Heart right ventricle (tissue), 16 donors: Measurements from ENCODE around the gene ZNF718. TPM values are rescaled to one million over a fixed set of nuclear protein-coding genes. Genes with fewer than 3 reads are reported as not detected.
"Not testable (repeated sequence)": the region's sequence is repeated elsewhere in the genome, so short reads cannot be mapped to it uniquely, and the experiment has no call there.

ENCODE experiments used
- ATAC-seq, 8 donors: fragments of 200-7000 bp; cut with Tn5 transposase; one replicate each; pipeline ENCODE4 v1.9.1; 2020; ENCODE audit warnings: mild to moderate bottlenecking in 8 of 8, moderate library complexity in 8 of 8, moderate number of reproducible peaks in 1 of 8
- DNase-seq, 2 donors: peaks; one replicate each; pipeline ENCODE4 v3.0.0-alpha.2; 2020
- H3K27ac ChIP-seq, 10 donors: fragments of 200-600 bp; sonication (generic) in 2 of 10; one replicate each; pipeline versions ENCODE4 v1.5.0 to v1.8.0; 2020 to 2022; ENCODE audit warnings: mild to moderate bottlenecking in 3 of 10
- H3K27me3 ChIP-seq, 7 donors: fragments of 200-600 bp; one replicate each; pipeline ENCODE4 v1.8.0; 2021 to 2022; ENCODE audit warnings: mild to moderate bottlenecking in 2 of 7
- H3K36me3 ChIP-seq, 9 donors: fragments of 200-600 bp; sonication (generic) in 1 of 9; one replicate each; pipeline versions ENCODE4 v1.5.0 to v1.8.0; 2020 to 2022; ENCODE audit warnings: mild to moderate bottlenecking in 2 of 9
- H3K4me1 ChIP-seq, 9 donors: fragments of 200-600 bp; sonication (generic) in 1 of 9; one replicate each; pipeline versions ENCODE4 v1.5.0 to v1.8.0; 2020 to 2022; ENCODE audit warnings: mild to moderate bottlenecking in 4 of 9
- H3K4me3 ChIP-seq, 10 donors: fragments of 200-600 bp; sonication (generic) in 2 of 10; one replicate each; pipeline versions ENCODE4 v1.5.0 to v1.8.0; 2020 to 2022; ENCODE audit warnings: mild to moderate bottlenecking in 7 of 10, moderate library complexity in 2 of 10
- H3K9me3 ChIP-seq, 11 donors: fragments of 200-600 bp in 10 of 11; sonication (generic) in 2 of 11; one replicate each; pipeline versions ENCODE4 v1.5.0 to v1.8.0; 2013 to 2022; ENCODE audit warnings: mild to moderate bottlenecking in 2 of 11, control low read depth in 1 of 11, moderate library complexity in 1 of 11
- WGBS, 2 donors: extraction: QIAGEN DNeasy Blood & Tissue Kit; methylation state at CpG; one replicate each; pipeline ENCODE4 v1.1.7; 2013; ENCODE audit warnings: inconsistent platforms in 1 of 2; 5-methylcytosine and 5-hydroxymethylcytosine counted together
- intact Hi-C, 10 donors: fragments of 100-400 bp; cut with DNase I; formaldehyde crosslinking; loops; one replicate each; pipeline versions ENCODE4 v1.11.1 to v1.14.2; 2022
- polyA plus RNA-seq, 2 donors: library from polyadenylated mRNA; stranded (reverse); fragments of 200-250 nt; gene quantifications; one replicate each; pipeline ENCODE4 v1.2.3, GENCODE V29; 2013
- total RNA-seq, 10 donors: library from RNA; stranded (reverse); fragmentation: NEBNext Ultra II Directional in 3 of 10; extraction: Animal tissue kit (Norgen Biotek cat#: 25700) in 3 of 10; gene quantifications; one replicate each; pipeline versions ENCODE4 v1.2.1 to v1.2.4, GENCODE V29; 2021 to 2023
- TF ChIP-seq, protein P1 (sequence below), 9 donors: fragments of 200-600 bp; sonication (generic) in 2 of 9; IDR thresholded peaks; one replicate each; pipeline versions ENCODE4 v1.5.0 to v1.8.0; 2021 to 2022; ENCODE audit warnings: antibody characterized with exemption in 9 of 9, mild to moderate bottlenecking in 5 of 9, moderate library complexity in 1 of 9
- donor health status: Arrhythmogenic right ventricular cardiomyopathy.
- donor health status: ischemic (EF 13 %, LVEDD 7.1; RV severe dilation, severe dysfunction).
- donor health status: healthy with polysubstance abuse.
- donor health status: DM: no; HTN: yes; CAD: no.
- donor health status: DM: no; HTN: no; CAD: no.
- donor health status: ischemic (EF 25% LVEDD 6.9; RV normal size, moderate dysfunction).
- donor health status: ischemic (EF 25% LVEDD 5.7; RV mildly dilated, moderate dysfunction).
- donor health status: healthy.
- donor health status: DM: yes; HTN: yes; CAD: no.
- donor health status: Ischemic cardiomyopathy.
- donor health status: ischemic (EF 35%, LVEDD 5.7; RV mildly dilated, moderate dysfunction).
- donor health status: nonischemic (EF 11% LVEDD 7.7; RV severe dilation, severe dysfunction).
- donor health status: DM: yes; HTN: yes; CAD: no.
- donor health status: PGD.
- donor health status: ischemic (EF 29% LVEDD 5.4; RV normal size, mild dysfunction).
- donor health status: nonischemic (EF 23%, LVEDD 6.1; RV moderate dilation, normal function).

ZNF718 gene
- total and polyA plus RNA-seq, 12 donors: 1.1 to 4.7 (median 2.9) TPM

DNA sequence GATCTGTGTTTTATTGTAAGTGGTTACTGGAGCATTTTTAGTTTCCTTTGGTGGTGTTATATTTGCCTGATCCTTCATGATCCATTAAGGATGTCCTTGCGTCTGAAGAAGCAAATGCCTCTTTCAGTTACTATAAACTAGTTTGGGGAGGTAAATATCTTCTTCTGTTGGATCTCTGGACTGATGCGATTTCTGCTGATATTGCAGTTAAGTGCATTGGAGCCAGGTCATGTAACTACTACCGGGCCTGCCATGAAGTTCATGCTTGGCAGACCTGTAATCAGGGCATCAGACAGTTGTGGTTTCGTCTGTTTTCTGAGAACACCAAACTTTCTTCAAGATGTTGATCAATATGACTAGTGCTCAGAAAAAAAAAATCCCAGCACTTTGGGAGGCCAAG, 22.9 kb downstream of the ZNF718 start:
- TF ChIP-seq, protein P1, sequence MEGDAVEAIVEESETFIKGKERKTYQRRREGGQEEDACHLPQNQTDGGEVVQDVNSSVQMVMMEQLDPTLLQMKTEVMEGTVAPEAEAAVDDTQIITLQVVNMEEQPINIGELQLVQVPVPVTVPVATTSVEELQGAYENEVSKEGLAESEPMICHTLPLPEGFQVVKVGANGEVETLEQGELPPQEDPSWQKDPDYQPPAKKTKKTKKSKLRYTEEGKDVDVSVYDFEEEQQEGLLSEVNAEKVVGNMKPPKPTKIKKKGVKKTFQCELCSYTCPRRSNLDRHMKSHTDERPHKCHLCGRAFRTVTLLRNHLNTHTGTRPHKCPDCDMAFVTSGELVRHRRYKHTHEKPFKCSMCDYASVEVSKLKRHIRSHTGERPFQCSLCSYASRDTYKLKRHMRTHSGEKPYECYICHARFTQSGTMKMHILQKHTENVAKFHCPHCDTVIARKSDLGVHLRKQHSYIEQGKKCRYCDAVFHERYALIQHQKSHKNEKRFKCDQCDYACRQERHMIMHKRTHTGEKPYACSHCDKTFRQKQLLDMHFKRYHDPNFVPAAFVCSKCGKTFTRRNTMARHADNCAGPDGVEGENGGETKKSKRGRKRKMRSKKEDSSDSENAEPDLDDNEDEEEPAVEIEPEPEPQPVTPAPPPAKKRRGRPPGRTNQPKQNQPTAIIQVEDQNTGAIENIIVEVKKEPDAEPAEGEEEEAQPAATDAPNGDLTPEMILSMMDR (IDR thresholded peaks at IDR 0.05): no peak
- peaks cover 0 to 97% (median 91%) of the 10 kb centered on the region in 11 donors for H3K9me3 ChIP-seq
- H3K27me3 ChIP-seq: no peaks in the 10 kb centered on the region
- WGBS, 2 donors: 98 to 99% methylated on average over 4 of the region's 4 CpGs
- no peak overlapping the region for H3K27ac ChIP-seq
- DNase-seq (no peak), ATAC-seq (no peak)
- no peaks in the 10 kb centered on the region for H3K4me1 ChIP-seq
- H3K4me3 ChIP-seq: no peak overlapping the region
- H3K36me3 ChIP-seq: peaks cover 0 to 95% (median 35%) of the 10 kb centered on the region in 9 donors
- intact Hi-C loops: no loop called here

DNA sequence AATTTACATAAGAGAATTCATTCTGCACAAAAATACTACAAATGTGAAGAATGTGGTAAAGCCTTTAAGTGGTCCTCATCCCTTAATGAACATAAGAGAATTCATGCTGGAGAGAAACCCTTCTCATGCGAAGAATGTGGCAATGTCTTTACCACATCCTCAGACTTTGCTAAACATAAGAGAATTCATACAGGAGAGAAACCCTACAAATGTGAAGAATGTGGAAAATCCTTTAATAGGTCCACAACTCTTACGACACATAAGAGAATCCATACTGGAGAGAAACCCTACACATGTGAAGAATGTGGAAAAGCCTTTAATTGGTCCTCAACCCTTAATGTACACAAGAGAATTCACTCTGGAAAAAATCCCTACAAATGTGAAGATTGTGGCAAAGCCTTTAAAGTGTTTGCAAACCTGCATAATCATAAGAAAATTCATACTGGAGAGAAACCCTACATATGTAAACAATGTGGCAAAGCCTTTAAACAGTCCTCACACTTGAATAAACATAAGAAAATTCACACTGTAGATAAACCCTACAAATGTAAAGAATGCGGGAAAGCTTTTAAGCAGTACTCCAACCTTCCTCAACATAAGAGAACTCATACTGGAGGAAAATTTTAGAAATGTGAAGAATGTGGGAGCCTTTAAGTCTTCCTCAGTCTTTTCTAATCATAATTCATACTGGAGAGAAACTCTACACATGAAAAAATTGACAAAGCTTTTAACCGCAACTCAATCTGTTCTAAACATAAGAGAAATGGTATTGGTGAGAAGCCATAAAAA, 37.4 kb downstream of the ZNF718 start:
- ATAC-seq: no peak
- peaks cover 0 to 93% (median 20%) of the 10 kb centered on the region in 9 donors for H3K36me3 ChIP-seq
- WGBS, 2 donors: 98% methylated on average over 4 of the region's 4 CpGs
- no peaks in the 10 kb centered on the region for H3K4me1 ChIP-seq
- TF ChIP-seq, protein P1 (IDR thresholded peaks at IDR 0.05): no peak
- intact Hi-C loops: no loop called here
- peaks cover 9 to 100% (median 99%) of the 10 kb centered on the region in 11 donors for H3K9me3 ChIP-seq
- no peak for DNase-seq
- no peaks in the 10 kb centered on the region for H3K27me3 ChIP-seq
- no peak overlapping the region for H3K27ac ChIP-seq
- no peak overlapping the region for H3K4me3 ChIP-seq

DNA sequence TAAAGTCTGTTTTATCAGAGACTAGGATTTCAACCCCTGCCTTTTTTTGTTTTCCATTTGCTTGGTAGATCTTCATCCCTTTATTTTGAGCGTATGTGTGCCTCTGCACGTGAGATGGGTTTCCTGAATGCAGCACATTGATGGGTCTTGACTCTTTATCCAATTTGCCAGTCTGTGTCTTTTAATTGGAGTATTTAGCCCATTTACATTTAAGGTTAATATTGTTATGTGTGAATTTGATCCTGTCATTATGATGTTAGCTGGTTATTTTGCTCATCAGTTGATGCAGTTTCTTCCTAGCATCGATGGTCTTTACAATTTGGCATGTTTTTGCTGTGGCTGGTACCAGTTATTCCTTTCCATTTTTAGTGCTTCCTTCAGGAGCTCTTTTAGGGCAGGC, 45.3 kb downstream of the ZNF718 start:
- H3K4me3 ChIP-seq, H3K4me1 ChIP-seq, DNase-seq, H3K27me3 ChIP-seq, ATAC-seq, intact Hi-C loops, H3K27ac ChIP-seq: not testable (repeated sequence)
- WGBS, 2 donors: 97 to 99% methylated on average over 3 of the region's 3 CpGs
- peaks cover 3 to 98% (median 87%) of the 10 kb centered on the region in 11 donors for H3K9me3 ChIP-seq
- peaks cover 0 to 56% (median 0%) of the 10 kb centered on the region in 9 donors for H3K36me3 ChIP-seq

DNA sequence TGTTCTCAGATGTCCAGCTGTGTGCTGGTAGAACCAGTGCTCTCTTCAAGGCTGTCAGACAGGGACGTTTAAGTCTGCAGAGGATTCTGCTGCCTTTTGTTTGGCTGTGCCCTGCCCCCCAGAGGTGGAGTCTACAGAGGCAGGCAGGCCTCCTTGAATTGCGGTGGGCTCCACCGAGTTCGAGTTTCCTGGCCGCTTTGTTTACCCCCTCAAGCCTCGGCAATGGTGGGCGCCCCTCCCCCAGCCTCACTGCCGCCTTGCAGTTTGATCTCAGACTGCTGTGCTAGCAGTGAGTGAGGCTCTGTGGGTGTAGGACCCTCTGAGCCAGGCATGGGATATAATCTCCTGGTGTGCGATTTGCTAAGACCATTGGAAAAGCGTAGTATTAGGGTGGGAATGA, 47.0 kb downstream of the ZNF718 start:
- ATAC-seq, DNase-seq, H3K27ac ChIP-seq, H3K4me1 ChIP-seq, intact Hi-C loops, H3K4me3 ChIP-seq, H3K27me3 ChIP-seq: not testable (repeated sequence)
- 96 to 97% methylated on average over 10 of the region's 10 CpGs for WGBS, 2 donors
- Histone ChIP-seq H3K36me3 (peaks cover 0 to 42% (median 0%) of the 10 kb centered on the region in 9 donors), H3K9me3 (peaks cover 6 to 98% (median 91%) of the 10 kb centered on the region in 11 donors)

DNA sequence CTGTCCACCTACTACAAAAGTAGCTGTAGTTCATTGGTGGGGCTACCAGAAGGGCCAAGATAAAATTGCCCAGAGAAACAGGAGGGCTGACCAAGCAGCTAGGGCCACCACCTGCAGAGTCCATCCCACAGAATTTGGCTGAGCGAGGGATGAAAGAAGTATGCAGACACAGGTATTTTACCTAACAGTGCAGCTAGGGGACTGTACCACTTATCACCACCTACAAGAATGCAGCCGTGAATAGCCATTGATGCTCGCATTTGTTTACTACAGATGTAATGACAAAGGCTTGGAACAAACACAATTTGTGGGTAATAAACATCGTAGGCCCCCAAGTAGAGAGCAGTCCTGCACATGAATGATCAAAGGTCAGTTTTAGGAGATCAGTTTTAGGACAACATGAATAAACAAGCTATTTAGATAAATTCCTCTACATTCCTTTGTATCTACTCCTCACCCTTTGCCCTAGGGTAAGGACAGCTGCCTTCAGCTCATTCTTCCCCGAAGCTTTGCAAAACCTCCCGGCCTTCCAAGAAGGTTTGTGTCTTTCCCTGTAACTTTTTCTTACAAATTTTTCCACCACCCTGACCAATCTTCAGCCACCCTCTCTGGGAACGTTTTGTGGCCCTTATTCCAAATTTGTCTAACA, 49.5 kb downstream of the ZNF718 start:
- no peak overlapping the region for H3K27ac ChIP-seq
- intact Hi-C loops: no loop called here
- H3K4me1 ChIP-seq: no peaks in the 10 kb centered on the region
- ATAC-seq: no peak
- 74 to 81% methylated on average over 7 of the region's 7 CpGs for WGBS, 2 donors
- H3K27me3 ChIP-seq: no peaks in the 10 kb centered on the region
- no peak overlapping the region for H3K4me3 ChIP-seq
- TF ChIP-seq, protein P1 (IDR thresholded peaks at IDR 0.05): no peak
- peaks cover 6 to 100% (median 91%) of the 10 kb centered on the region in 11 donors for H3K9me3 ChIP-seq
- no peak for DNase-seq
- H3K36me3 ChIP-seq: peaks cover 0 to 37% (median 0%) of the 10 kb centered on the region in 9 donors
